ENCODE measurements around the gene TMEM178A.

GRCh38 chr2:39736640-39737039 is 70.9 kb downstream of the TMEM178A start:
- TF ChIP-seq, protein P1, sequence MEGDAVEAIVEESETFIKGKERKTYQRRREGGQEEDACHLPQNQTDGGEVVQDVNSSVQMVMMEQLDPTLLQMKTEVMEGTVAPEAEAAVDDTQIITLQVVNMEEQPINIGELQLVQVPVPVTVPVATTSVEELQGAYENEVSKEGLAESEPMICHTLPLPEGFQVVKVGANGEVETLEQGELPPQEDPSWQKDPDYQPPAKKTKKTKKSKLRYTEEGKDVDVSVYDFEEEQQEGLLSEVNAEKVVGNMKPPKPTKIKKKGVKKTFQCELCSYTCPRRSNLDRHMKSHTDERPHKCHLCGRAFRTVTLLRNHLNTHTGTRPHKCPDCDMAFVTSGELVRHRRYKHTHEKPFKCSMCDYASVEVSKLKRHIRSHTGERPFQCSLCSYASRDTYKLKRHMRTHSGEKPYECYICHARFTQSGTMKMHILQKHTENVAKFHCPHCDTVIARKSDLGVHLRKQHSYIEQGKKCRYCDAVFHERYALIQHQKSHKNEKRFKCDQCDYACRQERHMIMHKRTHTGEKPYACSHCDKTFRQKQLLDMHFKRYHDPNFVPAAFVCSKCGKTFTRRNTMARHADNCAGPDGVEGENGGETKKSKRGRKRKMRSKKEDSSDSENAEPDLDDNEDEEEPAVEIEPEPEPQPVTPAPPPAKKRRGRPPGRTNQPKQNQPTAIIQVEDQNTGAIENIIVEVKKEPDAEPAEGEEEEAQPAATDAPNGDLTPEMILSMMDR (IDR thresholded peaks at IDR 0.05): no peak
- TF ChIP-seq ELK1 (IDR thresholded peaks at IDR 0.05; ENCODE audit: low read depth, low read length) (no peak), KDM1A (IDR thresholded peaks at IDR 0.05; ENCODE audit: low read depth) (no peak), POLR2A (IDR thresholded peaks at IDR 0.05; ENCODE audit: low read length) (no peak), NR3C1 (IDR thresholded peaks at IDR 0.05) (no peak)
